NCI-H1092 treated with DMSO at 0.1 percent for 48 hours (cell line): Measurements from ENCODE around the gene SMPDL3A.

Source experiments
- DNase-seq: peaks from one replicate; lab custom pipeline; 2025; lab: John Stamatoyannopoulos, UW

Gene SMPDL3A

DNA sequence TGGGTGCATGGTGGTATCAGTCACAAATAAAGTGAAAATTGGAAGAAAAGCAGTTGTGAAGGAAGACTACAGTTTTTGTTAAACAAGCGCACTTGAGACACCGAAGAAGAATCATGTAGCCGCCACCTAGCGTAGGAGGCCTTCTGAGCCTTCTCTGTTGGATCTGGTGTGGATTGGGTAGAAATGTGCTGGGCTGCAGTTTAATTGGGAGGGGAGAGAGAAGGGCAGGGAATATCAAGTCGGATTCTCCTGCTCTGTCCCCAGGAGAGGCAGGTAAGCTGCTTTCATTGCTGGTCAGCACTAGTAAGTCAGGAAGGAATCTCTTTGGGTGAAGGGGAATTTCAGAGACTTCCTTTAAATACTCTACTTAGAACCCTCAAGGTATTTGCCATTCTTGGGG lies 10.8 kb upstream of the SMPDL3A start:
- DNase-seq = no peak

DNA sequence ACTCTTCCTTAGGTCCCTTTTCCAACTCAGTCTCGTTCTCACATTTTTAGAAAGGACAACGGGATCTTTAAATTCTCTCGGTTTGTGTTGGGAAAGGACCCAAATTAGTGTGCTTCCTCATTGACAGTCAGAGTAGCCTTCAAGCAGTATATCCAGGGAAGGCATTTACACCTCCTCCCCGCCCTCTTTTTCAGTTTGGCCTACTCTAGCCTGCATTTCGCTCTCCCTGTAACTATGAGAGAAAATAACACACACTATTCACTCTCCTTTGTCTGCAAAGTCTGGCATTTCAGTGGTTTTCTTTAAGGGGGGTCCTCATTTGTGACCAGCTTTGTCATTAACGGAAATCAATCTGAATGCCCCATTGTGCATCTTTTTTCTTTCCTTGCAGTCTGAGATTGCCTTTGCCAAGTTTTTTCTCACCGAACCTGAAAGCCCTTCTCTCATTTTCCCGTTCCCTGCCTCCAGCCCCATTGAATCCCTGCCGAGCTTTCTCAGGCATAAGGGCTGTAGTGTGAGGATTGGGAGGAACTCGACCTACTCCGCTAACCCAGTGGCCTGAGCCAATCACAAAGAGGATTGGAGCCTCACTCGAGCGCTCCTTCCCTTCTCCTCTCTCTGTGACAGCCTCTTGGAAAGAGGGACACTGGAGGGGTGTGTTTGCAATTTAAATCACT lies 9.9 kb upstream of the SMPDL3A start:
- DNase-seq = no peak

DNA sequence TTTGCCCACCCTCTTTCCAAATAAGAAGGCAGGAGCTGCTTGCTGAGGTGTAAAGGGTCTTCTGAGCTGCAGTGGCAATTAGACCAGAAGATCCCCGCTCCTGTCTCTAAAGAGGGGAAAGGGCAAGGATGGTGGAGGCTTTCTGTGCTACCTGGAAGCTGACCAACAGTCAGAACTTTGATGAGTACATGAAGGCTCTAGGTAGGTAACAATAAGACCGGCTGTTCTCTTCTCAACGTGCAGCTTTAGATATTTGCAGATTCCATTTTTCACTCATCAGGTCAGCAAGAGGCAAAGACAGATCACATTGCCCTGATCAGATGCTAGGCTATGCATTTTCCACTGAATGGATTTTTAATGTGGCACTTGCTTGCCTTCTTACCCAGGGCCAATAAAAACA lies 9.4 kb upstream of the SMPDL3A start, which contains the start of gene FABP7:
Gene FABP7, plus strand, starts transcription at position 50 of the 400 bp plus-strand sequence. Its CDS starts 79 bp downstream, at position 129.
- no peak for DNase-seq

DNA sequence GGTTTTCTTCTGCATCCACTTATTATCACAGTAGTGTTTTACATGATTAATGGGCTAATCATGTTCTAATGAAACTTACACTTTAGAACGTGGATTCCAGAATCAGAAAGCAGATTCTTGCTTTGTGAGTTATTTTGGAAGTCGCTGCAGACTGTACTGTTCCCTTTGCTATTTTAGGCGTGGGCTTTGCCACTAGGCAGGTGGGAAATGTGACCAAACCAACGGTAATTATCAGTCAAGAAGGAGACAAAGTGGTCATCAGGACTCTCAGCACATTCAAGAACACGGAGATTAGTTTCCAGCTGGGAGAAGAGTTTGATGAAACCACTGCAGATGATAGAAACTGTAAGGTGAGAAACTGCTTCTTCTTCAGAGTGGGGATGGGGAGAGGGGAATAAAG lies 8.9 kb upstream of the SMPDL3A start:
- no peak for DNase-seq

DNA sequence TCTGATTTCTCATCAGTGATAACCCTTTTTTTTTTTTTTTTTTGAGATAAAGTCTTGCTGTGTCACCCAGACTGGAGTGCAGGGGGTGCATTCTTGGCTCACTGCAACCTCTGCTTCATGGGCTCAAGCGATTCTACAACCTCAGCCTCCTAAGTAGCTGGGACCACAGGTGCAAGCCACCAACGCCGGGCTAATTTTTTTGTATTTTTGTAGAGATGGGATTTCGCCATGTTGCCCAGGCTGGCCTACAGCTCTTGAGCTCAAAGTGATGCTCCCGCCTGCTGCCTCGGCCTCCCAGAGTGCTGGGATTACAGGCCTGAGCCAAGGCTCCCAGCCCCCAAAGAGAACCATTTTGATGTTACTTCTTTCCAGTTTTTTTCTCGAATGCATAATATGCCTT lies 7.3 kb upstream of the SMPDL3A start:
- no peak for DNase-seq

DNA sequence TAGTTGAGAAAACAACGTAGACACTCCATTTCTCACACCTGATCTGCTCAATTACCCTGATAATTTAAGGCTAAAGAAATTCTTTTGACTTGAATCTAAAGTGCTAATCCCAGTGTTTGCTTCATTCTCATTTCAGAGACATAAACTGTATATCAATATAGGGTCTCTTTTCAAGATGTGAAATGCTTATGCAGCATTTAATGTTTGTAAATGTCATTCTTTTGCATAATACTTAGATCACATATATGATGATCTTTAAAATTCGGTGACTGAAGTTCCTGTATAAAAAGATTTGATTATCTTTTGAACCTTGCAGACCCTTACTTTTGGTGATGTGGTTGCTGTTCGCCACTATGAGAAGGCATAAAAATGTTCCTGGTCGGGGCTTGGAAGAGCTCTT lies 5.7 kb upstream of the SMPDL3A start:
- no peak for DNase-seq

DNA sequence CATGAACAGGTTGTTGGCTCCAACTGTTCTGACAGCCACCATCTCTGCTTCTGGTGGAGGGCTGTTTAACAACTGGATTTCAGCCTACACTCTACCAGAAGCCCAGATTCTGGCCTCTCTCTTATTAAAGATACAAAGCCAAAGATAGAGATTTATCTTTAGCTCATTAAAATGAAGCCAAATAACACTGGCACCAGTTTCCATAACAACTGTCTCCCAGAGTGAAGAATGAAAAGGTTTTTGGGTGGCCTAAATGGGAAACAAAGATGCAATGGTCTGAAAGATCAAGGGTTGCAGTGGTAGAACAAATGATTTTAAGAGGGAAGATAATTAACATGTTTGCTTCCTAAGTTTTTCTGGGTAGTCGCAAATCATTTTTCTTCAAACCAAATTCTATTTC lies 3.2 kb upstream of the SMPDL3A start:
- no peak for DNase-seq

DNA sequence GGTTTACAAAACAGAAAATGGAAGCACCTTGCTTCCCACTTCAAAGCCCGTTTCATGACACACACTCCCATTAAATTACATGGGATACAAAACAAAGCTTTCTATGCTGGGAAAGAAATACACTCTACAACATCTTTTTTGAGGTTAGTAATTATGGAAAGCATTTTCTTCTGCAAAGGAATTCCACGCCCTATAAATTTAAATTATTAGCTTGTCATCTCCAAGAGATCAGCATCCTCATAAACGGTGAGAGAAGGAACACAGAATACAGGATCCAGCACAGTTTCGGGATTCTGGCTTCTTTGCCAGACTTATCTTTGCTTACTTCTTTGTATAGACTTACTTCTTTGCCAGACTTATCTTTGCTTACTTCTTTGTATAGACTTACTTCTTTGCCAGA lies 1.3 kb upstream of the SMPDL3A start:
- no peak for DNase-seq

DNA sequence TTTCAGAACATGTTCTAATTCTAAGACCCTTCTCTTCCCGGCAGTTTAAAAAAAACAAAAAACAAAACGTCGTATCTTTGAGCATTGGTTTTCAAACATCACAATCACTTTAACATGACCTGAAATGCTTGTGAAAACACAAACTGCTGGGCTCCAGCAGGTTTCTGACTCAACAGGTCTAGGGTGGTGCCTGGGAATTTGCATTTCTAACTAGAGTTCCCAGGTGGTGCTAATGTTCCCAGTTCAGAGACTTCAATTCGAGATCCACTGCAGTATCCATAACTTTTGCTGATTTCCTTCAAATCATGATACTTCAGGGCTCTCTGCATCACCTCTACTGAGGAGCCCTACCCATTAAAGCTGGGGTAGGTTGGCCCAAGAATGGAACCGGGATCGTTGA lies 850 bp upstream of the SMPDL3A start:
- no peak for DNase-seq

DNA sequence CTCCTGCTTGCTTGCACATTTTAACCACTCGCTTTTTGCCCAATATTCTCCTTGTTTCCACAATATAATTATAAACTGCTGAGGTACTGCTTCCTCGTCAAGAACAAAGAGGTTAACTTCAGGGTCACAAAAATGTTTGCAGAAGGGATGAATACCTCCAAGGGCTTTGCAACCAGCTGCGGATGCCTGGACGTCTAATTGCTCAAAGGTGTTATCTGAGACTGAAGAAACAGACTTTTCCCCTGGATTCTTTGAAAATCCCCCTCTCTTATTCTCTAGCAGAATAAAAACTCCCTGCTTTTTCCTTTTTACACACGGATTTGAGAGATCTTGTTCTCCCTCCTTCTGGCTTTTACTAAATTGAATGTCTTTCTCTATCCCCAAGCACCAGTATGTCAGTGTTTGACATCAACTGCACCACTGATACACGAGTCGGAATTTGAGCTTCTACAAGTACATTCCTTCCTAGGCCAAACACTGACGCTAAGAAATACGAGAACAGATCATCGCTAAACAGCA lies 336 bp upstream of the SMPDL3A start:
- peak; percentile 43 for DNase-seq

DNA sequence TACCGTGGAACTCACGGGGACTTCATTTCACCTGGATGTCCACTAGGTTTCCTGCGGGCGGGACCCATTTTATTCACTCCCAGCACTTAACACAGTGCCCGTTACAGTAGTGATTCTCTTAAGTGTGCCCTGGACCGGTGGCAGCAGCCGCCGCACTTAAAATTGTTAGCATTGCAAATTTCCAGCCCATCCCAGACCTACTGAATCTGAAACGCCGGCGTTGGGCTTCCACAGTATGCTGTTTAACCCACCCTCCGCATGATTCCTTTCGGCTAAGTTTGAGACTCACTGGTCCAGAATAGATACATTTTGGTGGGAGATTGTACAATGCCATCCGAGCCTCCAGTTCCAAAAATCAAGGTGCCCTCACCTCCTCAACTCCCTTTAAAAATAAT lies 967 bp downstream of the SMPDL3A start:
- peak; percentile 58 for DNase-seq

DNA sequence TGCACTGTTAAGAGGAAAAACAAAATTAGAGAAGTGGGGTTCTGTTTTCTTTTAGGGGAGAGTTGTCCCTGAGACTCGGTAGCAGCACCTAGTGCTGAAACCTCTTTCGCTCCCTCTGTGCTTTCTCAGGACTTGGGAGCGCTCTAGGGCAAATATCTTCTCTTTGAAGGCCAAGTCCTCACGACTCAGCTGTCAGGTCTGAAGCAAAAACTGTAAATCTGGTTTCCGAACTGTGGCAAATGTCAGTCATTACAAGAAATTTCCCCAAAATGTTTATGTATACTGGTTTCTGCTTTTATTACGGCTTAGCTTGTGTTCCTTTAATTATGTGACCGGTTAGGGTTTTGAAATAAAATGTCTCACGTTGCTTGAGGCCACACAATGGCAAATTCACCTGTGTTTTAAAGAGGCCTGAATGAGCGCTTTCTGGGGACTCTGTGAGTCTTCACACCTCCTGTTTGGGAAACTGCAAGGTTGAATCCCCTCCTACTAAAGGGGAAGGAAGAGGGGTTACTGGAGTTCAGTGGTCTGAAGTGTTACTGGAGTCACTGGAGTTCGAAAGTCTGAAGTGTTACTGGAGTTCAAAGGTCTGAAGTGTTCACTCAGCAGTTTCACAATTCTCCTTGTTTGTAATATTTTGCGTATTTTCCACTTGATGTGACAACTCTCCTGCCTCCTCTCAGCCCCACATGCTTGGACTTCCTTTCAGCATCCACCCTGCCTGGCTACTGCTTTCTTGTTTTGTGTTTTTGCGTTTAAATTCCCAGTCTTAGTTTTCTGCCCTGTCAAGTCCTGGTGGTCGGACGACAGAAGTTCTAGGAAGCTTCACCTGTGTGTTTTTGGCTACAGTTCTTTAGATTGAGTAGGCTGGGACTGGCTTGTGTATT lies 1.6 kb downstream of the SMPDL3A start:
- no peak for DNase-seq

DNA sequence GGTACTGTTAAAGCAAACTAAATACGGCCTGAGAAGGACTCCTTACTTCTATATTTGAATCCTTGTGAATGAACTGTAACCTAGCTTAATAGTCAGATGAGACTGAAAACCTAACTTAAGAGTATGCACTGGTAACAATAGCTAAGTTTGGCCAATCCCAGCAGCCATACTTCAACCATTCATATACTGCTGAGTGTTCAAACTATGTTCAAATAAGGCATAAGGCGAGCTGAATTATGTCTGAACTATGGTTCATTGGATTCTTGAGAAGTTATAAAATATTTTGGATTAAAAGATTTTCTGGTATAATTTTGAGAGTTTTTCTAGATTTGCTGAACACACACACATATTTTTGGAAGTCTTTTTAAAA lies 2.2 kb downstream of the SMPDL3A start:
- DNase-seq = no peak

DNA sequence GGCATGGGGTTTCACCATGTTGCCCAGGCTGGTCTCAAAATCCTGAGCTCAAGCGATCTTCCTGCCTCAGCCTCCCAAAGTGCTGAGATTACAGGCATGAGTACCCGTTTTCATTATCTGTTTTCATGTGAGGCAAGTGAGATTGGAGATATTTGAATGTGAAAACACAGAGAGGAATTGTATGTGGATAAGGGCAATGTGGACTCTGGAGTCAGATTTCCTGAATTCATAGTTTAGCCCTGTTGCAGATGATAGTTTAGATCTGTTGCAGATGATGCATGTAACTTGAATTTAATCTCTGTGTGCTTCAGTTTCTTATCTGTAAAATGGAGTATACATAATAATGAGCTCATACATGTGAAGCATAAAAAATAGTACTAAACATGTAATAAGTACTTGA lies 3.7 kb downstream of the SMPDL3A start:
- DNase-seq = no peak

DNA sequence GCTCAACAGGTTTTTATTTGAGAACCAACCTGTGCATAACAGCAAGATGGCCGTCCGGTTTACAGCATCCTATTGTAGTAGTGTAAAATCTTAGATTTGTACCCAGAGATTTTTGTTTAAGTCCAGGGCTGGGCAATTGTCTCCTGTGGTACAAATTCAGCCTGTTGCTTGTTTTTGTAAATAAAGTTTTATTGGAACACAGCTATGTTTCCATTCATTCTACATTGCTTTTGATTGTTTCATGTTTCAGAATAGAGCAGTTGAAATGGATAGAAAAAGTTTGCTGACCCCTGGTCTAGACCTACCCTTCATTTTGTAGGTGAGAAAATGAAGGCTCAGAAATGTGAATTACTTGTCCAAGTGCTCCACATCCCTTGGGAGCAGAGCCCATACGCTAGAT lies 8.5 kb downstream of the SMPDL3A start:
- DNase-seq = no peak

DNA sequence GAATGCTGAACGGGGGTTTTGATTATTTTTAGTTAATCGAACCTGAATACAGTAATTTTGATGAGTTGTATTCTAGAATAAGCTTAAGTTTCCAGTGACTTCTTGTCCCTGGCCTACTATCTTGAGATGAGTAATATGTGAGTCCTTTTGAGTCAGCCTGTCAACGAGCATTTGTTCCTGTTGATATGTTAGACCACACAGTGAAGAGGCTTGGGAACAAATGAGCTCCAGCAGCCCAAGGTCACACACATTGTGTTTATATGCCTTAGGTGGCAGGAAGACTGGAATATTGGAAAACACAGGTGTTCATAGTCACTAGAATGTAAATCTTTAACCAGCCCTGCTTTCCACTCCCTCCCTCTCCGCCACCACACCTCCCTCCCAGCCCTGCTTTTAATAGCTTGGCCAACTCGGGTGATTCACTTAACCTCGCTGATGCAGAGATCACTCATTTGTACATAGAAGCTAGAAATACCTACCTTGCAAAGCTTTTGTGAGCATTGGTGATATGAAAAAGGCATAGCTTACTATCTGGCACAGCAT lies 9.1 kb downstream of the SMPDL3A start:
- DNase-seq = no peak

DNA sequence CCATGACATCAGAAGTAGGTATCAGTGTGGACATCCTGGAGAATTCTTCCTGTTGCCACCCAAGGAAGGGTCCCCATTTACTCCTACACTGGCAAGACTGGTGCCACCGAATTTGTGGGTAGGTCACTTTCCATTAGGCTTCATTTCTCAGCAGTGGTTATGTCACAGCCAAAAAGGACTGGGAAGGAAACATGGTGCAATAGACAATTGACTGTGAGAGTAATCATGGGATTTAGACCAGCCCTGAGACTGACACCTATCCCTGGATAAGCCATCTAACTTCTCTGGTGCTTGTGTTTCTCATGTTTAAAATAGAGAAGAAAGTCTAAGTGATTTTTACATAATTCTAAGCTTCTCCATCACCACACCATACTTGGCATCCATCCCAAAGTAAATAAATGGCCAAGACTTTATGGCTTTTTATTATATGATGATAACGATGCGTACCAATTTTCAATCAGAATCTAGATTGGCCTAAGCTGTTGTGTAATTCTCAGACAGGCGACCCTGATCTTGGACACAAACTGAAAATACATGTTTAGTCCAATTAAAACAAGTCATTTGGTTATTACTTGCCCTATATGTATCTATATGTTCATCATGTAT lies 10.2 kb downstream of the SMPDL3A start:
- DNase-seq = no peak

DNA sequence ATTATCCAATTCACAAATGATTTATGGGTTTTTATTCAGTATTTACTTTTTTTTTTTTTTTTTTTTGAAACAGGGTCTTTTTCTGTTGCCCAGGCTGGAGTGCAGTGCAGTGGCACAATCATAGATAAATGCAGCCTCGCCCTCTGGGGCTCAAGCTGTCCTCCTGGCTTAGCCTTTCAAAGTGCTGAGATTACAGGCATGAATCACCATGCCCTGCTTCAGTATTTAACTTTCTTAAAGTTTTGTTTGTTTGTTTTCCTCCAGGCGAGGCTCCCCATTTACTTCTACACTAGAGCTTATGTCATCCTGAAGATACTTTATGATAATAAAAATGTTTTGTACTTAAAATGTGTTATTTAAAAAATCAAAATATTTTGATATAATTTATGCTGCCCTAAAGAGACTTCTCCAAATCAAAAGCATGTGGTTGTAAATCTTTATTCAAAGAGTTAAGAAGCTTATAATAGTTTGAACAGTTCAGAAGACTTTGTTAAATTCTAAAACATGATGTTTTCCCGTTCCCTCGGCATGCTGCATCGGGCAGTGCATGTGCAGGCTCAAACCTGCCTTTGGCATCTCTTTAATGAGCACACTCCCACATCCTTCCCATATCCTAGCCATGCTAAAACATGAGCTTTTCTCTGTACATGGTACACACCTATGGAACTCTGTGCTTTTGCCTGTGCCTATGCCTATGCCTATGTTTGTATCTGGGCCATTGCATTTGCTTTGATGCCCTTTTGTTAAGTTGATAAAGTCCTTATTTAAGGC lies 11.0 kb downstream of the SMPDL3A start:
- no peak for DNase-seq

DNA sequence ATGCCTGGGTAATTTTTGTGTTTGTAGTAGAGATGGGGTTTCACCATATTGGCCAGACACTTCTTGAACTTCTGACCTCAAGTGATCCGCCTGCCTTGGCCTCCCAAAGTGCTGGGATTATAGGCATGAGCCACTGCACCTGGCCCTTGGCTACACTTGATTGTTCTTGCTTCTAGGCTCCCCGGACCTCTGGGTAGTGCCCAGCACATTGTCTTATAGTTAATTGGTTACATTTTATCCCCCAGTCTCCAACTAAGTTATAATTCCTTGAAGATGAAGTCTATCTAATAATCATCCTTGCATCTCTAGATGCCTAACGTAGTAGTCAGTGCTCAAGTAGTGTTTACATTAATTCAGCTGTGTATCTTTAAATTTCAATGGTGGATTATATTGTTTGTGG lies 11.8 kb downstream of the SMPDL3A start:
- no peak for DNase-seq

DNA sequence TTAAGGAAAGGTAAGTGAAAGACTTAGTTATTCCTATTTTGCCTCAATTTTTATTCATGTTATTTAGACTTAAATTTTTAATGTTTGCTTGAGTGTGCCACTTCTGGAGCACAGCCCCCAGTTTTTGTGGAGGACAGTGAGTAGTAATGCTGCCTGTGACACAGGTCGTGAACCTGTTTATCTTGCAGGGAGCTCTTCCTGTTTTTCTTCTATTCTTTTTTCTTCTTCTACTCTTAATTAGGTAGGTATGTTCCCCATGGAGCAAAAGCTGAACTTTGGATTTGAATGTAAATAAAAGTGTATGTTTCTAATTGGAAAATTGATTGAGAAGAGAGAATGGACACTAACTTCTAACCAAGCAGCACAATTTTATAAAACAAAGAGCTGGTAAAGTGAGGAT lies 12.3 kb downstream of the SMPDL3A start:
- DNase-seq = no peak

DNA sequence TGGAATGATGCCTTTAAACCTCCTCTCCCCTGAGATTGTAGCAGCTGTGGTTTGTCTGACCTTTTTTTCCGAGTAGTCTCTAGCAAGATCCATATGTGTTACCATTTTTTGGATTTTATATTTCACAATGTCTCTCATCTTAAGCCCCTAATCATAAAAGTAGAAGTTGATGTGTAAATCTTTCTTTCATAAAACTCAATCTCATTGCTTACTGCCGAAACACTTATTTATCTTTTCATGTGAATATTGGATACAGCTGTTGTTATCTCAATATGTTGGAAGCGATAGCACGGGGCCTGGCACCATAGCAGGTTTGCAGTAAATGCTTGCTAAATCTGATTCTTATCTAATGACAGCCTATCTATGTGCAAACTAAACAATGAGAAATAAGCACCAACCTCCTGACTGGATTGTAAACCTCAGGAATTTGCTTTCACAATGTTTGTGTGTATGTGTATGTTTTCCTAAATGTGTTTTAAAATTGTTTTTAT lies 14.2 kb downstream of the SMPDL3A start:
- no peak for DNase-seq
